ENCODE results near the gene PKP2. TPM values are rescaled to one million over a fixed set of nuclear protein-coding genes. Genes with fewer than 3 reads are reported as not detected.

PKP2 gene
- total RNA-seq, 5 donors from 2014 or later (not counting 1 experiment from before 2014, with no cell fraction given): 0.45 to 1.3 (median 0.93) TPM

DNA sequence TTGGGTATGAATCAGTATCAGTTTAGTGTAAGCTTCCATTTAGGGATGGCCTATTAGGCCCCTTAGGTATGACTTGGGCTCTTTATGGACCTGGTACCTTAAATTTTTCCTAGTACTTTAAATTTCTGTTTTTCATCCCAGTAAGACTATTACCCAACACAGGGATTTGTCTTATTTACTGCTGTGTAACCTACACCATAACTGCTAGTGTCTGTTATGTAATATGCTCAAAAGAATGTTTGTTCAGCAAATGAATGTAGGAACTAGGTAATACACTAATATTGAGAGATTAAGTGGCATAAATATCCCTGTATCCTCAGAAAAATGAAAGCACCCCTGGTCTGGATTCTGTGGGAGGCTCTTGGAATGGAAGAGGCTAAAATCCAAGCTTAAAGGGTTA is 77.2 kb downstream of the PKP2 start:
- H3K4me3 ChIP-seq (ENCODE audit: control insufficient read depth in 1 of 2, extremely low read depth in 1 of 2, low read length in 1 of 2): no peak overlapping the region
- H3K9me3 Mint-ChIP-seq: no peaks in the 10 kb centered on the region
- no peaks in the 10 kb centered on the region for H3K9me3 ChIP-seq
- peaks cover 0 to 3% of the 10 kb centered on the region in 2 experiments for H3K27me3 ChIP-seq (replicated peaks in 1 of 2; ENCODE audit: control insufficient read depth in 2 of 2, extremely low read depth in 1 of 2, insufficient read depth in 2 of 2, low read length in 1 of 2)
- POLR2A ChIA-PET: no interaction called here
- H3K27ac ChIP-seq (ENCODE audit: low read length): no peak overlapping the region
- H3K36me3 ChIP-seq (ENCODE audit: control insufficient read depth in 2 of 2, extremely low read depth in 1 of 2, insufficient read depth in 1 of 2, low read length in 1 of 2): no peaks in the 10 kb centered on the region
- H3K4me1 Mint-ChIP-seq: no peaks in the 10 kb centered on the region
- H3K36me3 Mint-ChIP-seq: no peaks in the 10 kb centered on the region
- ATAC-seq (replicated peaks in 1 of 4) (no peak), DNase-seq (no peak)
- no peak overlapping the region for H3K27ac Mint-ChIP-seq
- H3K4me1 ChIP-seq (ENCODE audit: control insufficient read depth in 1 of 2, extremely low read depth in 1 of 2, insufficient read depth in 2 of 2, low read length in 2 of 2): no peaks in the 10 kb centered on the region
- no peak overlapping the region for H3K4me3 Mint-ChIP-seq
- CTCF ChIA-PET: interaction anchor here in 1 of 2 donors (0.6 kb wide), 1 partner anchor 27 kb away, joined by 6 read pairs; no protein-coding TSS in a partner anchor
- H3K27me3 Mint-ChIP-seq: peaks cover 5 to 15% of the 10 kb centered on the region in 2 donors

GRCh38 chr12:32811686-32812392 is 84.7 kb downstream of the PKP2 start:
- H3K4me1 Mint-ChIP-seq: no peaks in the 10 kb centered on the region
- Histone ChIP-seq H3K36me3 (ENCODE audit: control insufficient read depth in 2 of 2, extremely low read depth in 1 of 2, insufficient read depth in 1 of 2, low read length in 1 of 2) (no peaks in the 10 kb centered on the region), H3K4me3 (ENCODE audit: control insufficient read depth in 1 of 2, extremely low read depth in 1 of 2, low read length in 1 of 2) (no peak overlapping the region), H3K9me3 (no peaks in the 10 kb centered on the region), H3K27me3 (replicated peaks in 1 of 2; ENCODE audit: control insufficient read depth in 2 of 2, extremely low read depth in 1 of 2, insufficient read depth in 2 of 2, low read length in 1 of 2) (peaks cover 0 to 9% of the 10 kb centered on the region in 2 experiments), H3K27ac (ENCODE audit: low read length) (no peak overlapping the region), H3K4me1 (ENCODE audit: control insufficient read depth in 1 of 2, extremely low read depth in 1 of 2, insufficient read depth in 2 of 2, low read length in 2 of 2) (no peaks in the 10 kb centered on the region)
- no peak overlapping the region for H3K4me3 Mint-ChIP-seq
- ATAC-seq (replicated peaks in 1 of 4): no peak
- WGBS (ENCODE audit: insufficient coverage): 86% methylated on average over 1 of the region's 7 CpGs
- H3K27me3 Mint-ChIP-seq: peaks cover 7 to 16% of the 10 kb centered on the region in 2 donors
- ChIA-PET POLR2A (no interaction called here), CTCF (no interaction called here)
- H3K27ac Mint-ChIP-seq: no peak overlapping the region
- DNase-seq: no peak
- peaks cover 5 to 8% (median 8%) of the 10 kb centered on the region in 3 donors for H3K9me3 Mint-ChIP-seq
- H3K36me3 Mint-ChIP-seq: no peaks in the 10 kb centered on the region

- ChIA-PET CTCF (no interaction called here), POLR2A (no interaction called here)
- no peak overlapping the region for H3K27ac Mint-ChIP-seq
- Histone ChIP-seq H3K4me1 (ENCODE audit: control insufficient read depth in 1 of 2, extremely low read depth in 1 of 2, insufficient read depth in 2 of 2, low read length in 2 of 2) (no peaks in the 10 kb centered on the region), H3K4me3 (ENCODE audit: control insufficient read depth in 1 of 2, extremely low read depth in 1 of 2, low read length in 1 of 2) (no peak overlapping the region), H3K27ac (ENCODE audit: low read length) (no peak overlapping the region), H3K27me3 (replicated peaks in 1 of 2; ENCODE audit: control insufficient read depth in 2 of 2, extremely low read depth in 1 of 2, insufficient read depth in 2 of 2, low read length in 1 of 2) (peaks cover 0 to 9% of the 10 kb centered on the region in 2 experiments), H3K9me3 (no peaks in the 10 kb centered on the region), H3K36me3 (ENCODE audit: control insufficient read depth in 2 of 2, extremely low read depth in 1 of 2, insufficient read depth in 1 of 2, low read length in 1 of 2) (no peaks in the 10 kb centered on the region)
- ATAC-seq (replicated peaks in 1 of 4): no peak
- H3K4me1 Mint-ChIP-seq: no peaks in the 10 kb centered on the region
- no peak overlapping the region for H3K4me3 Mint-ChIP-seq
- H3K9me3 Mint-ChIP-seq: peaks cover 8 to 17% (median 12%) of the 10 kb centered on the region in 3 donors
- H3K36me3 Mint-ChIP-seq: no peaks in the 10 kb centered on the region
- WGBS (ENCODE audit: insufficient coverage): 100% methylated on average over 1 of the region's 1 CpG
- DNase-seq: no peak
- peaks cover 5 to 19% of the 10 kb centered on the region in 2 donors for H3K27me3 Mint-ChIP-seq
Measured at GRCh38 chr12:32809846-32810245, 86.7 kb downstream of the PKP2 start.

DNA sequence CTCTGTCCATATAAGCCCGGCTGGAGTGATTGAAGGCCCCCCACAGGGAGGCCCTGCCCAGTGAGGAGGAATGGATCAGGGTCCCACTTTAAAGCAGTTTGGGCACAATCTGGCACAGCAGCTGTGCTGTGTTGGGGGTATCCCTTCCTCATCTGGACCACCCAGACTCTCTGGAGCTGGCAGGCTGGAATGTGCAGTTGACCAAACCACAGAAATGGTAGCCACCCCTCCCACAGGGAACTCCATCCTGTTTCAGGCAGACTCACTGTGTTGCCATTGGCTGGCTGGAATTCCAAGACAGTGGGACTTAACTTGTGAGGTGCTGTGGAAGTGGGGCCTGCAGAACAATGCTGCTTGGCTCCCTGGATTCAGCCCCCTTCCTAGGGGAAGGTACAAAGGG is 87.4 kb downstream of the PKP2 start:
- Histone ChIP-seq H3K27ac (ENCODE audit: low read length) (no peak overlapping the region), H3K27me3 (replicated peaks in 1 of 2; ENCODE audit: control insufficient read depth in 2 of 2, extremely low read depth in 1 of 2, insufficient read depth in 2 of 2, low read length in 1 of 2) (peaks cover 0 to 9% of the 10 kb centered on the region in 2 experiments), H3K4me1 (ENCODE audit: control insufficient read depth in 1 of 2, extremely low read depth in 1 of 2, insufficient read depth in 2 of 2, low read length in 2 of 2) (no peaks in the 10 kb centered on the region), H3K9me3 (no peaks in the 10 kb centered on the region), H3K36me3 (ENCODE audit: control insufficient read depth in 2 of 2, extremely low read depth in 1 of 2, insufficient read depth in 1 of 2, low read length in 1 of 2) (no peaks in the 10 kb centered on the region), H3K4me3 (ENCODE audit: control insufficient read depth in 1 of 2, extremely low read depth in 1 of 2, low read length in 1 of 2) (no peak overlapping the region)
- ChIA-PET POLR2A (no interaction called here), CTCF (no interaction called here)
- ATAC-seq (replicated peaks in 1 of 4) (no peak), DNase-seq (no peak)
- H3K9me3 Mint-ChIP-seq: peaks cover 8 to 17% (median 12%) of the 10 kb centered on the region in 3 donors
- no peak overlapping the region for H3K27ac Mint-ChIP-seq
- no peaks in the 10 kb centered on the region for H3K4me1 Mint-ChIP-seq
- WGBS (ENCODE audit: insufficient coverage): no CpG with 5 or more reads among the region's 1 CpG
- H3K4me3 Mint-ChIP-seq: no peak overlapping the region
- H3K27me3 Mint-ChIP-seq: peaks cover 5 to 16% of the 10 kb centered on the region in 2 donors
- H3K36me3 Mint-ChIP-seq: no peaks in the 10 kb centered on the region

- CTCF ChIA-PET: interaction anchor here in 1 of 2 donors (0.6 kb wide), 1 partner anchor 218 kb away, joined by 3 read pairs; no protein-coding TSS in a partner anchor
- DNase-seq: no peak
- Histone ChIP-seq H3K27me3 (replicated peaks in 1 of 2; ENCODE audit: control insufficient read depth in 2 of 2, extremely low read depth in 1 of 2, insufficient read depth in 2 of 2, low read length in 1 of 2) (peaks cover 0 to 4% of the 10 kb centered on the region in 2 experiments), H3K4me1 (ENCODE audit: control insufficient read depth in 1 of 2, extremely low read depth in 1 of 2, insufficient read depth in 2 of 2, low read length in 2 of 2) (no peaks in the 10 kb centered on the region), H3K9me3 (no peaks in the 10 kb centered on the region), H3K4me3 (ENCODE audit: control insufficient read depth in 1 of 2, extremely low read depth in 1 of 2, low read length in 1 of 2) (no peak overlapping the region), H3K36me3 (ENCODE audit: control insufficient read depth in 2 of 2, extremely low read depth in 1 of 2, insufficient read depth in 1 of 2, low read length in 1 of 2) (no peaks in the 10 kb centered on the region), H3K27ac (ENCODE audit: low read length) (no peak overlapping the region)
- ATAC-seq (replicated peaks in 1 of 4): no peak
- Mint-ChIP-seq H3K27ac (no peak overlapping the region), H3K4me1 (no peaks in the 10 kb centered on the region), H3K4me3 (no peak overlapping the region), H3K36me3 (no peaks in the 10 kb centered on the region), H3K9me3 (peaks cover 8 to 17% (median 12%) of the 10 kb centered on the region in 3 donors), H3K27me3 (peaks cover 0 to 7% of the 10 kb centered on the region in 2 donors)
- POLR2A ChIA-PET: no interaction called here
- 72% methylated on average over 2 of the region's 3 CpGs for WGBS (ENCODE audit: insufficient coverage)
Measured at GRCh38 chr12:32804301-32804700, 92.3 kb downstream of the PKP2 start.

- peaks cover 0 to 3% of the 10 kb centered on the region in 2 donors for H3K27me3 Mint-ChIP-seq
- peaks cover 0 to 5% (median 3%) of the 10 kb centered on the region in 3 donors for H3K9me3 Mint-ChIP-seq
- no peak for ATAC-seq (replicated peaks in 1 of 4)
- no peak for DNase-seq
- H3K27ac Mint-ChIP-seq: no peak overlapping the region
- ChIA-PET CTCF (no interaction called here), POLR2A (no interaction called here)
- no peaks in the 10 kb centered on the region for H3K27me3 ChIP-seq (replicated peaks in 1 of 2; ENCODE audit: control insufficient read depth in 2 of 2, extremely low read depth in 1 of 2, insufficient read depth in 2 of 2, low read length in 1 of 2)
- H3K27ac ChIP-seq (ENCODE audit: low read length): no peak overlapping the region
- H3K4me1 ChIP-seq (ENCODE audit: control insufficient read depth in 1 of 2, extremely low read depth in 1 of 2, insufficient read depth in 2 of 2, low read length in 2 of 2): no peaks in the 10 kb centered on the region
- no peaks in the 10 kb centered on the region for H3K4me1 Mint-ChIP-seq
- H3K4me3 Mint-ChIP-seq: no peak overlapping the region
- no peaks in the 10 kb centered on the region for H3K36me3 Mint-ChIP-seq
- no peak overlapping the region for H3K4me3 ChIP-seq (ENCODE audit: control insufficient read depth in 1 of 2, extremely low read depth in 1 of 2, low read length in 1 of 2)
- H3K36me3 ChIP-seq (ENCODE audit: control insufficient read depth in 2 of 2, extremely low read depth in 1 of 2, insufficient read depth in 1 of 2, low read length in 1 of 2): no peaks in the 10 kb centered on the region
- WGBS (ENCODE audit: insufficient coverage): 83% methylated on average over 1 of the region's 5 CpGs
- no peaks in the 10 kb centered on the region for H3K9me3 ChIP-seq
Measured at GRCh38 chr12:32801269-32801980, 95.2 kb downstream of the PKP2 start.

Data from T-cell (primary cell).